Neural progenitor cell (in vitro differentiated cells): ENCODE data around the gene SPATA13. TPM values are rescaled to one million over a fixed set of nuclear protein-coding genes. Genes with fewer than 3 reads are reported as not detected.

Experiments
- DNase-seq: peaks from one replicate; pipeline ENCODE4 v3.0.0-alpha.2; 2016; ENCODE audit warnings: low spot score
- H2AFZ ChIP-seq: fragments of 200-600 bp; sonication (generic); replicated peaks from 2 replicates; pipeline ENCODE4 v1.6.1; 2016; ENCODE audit warnings: antibody characterized with exemption
- H3F3A ChIP-seq: fragments of 200-600 bp; sonication (generic); 2 replicates; pipeline ENCODE4 v1.6.1; 2016; ENCODE audit warnings: antibody characterized with exemption, low read depth
- H3K27ac ChIP-seq: fragments of 200-600 bp; sonication (generic); 2 replicates; pipeline ENCODE4 v1.5.1; 2016; ENCODE audit warnings: mild to moderate bottlenecking
- H3K27me3 ChIP-seq: fragments of 200-600 bp; sonication (generic); 2 replicates; pipeline ENCODE4 v1.6.1; 2016; ENCODE audit warnings: mild to moderate bottlenecking, moderate library complexity
- H3K36me3 ChIP-seq: fragments of 200-600 bp; sonication (generic); 2 replicates; pipeline ENCODE4 v1.5.1; 2016
- H3K4me1 ChIP-seq: fragments of 200-600 bp; sonication (generic); 2 replicates; pipeline ENCODE4 v1.6.1; 2016; ENCODE audit warnings: mixed run types
- H3K4me2 ChIP-seq: fragments of 200-600 bp; sonication (generic); 2 replicates; pipeline ENCODE4 v1.6.1; 2016
- H3K4me3 ChIP-seq: fragments of 200-600 bp; sonication (generic); 2 replicates; pipeline ENCODE4 v1.5.1; 2016
- H3K79me2 ChIP-seq: fragments of 200-600 bp; sonication (generic); 2 replicates; pipeline ENCODE4 v1.6.1; 2016; ENCODE audit warnings: low read depth
- H3K9ac ChIP-seq: fragments of 200-600 bp; sonication (generic); 2 replicates; pipeline ENCODE4 v1.6.1; 2016
- H3K9me3 ChIP-seq: fragments of 200-600 bp; sonication (generic); 2 replicates; pipeline ENCODE4 v1.5.1; 2016; ENCODE audit warnings: low read depth
- H4K20me1 ChIP-seq: fragments of 200-600 bp; sonication (generic); 2 replicates; pipeline ENCODE4 v1.6.1; 2016; ENCODE audit warnings: low read depth
- H3K27ac Mint-ChIP-seq: 3 replicates; pipeline ENCODE4 v1.8.0; 2021; ENCODE audit warnings: mixed read lengths
- H3K27me3 Mint-ChIP-seq: 2 replicates; pipeline ENCODE4 v1.8.0; 2022; ENCODE audit warnings: low read depth, mild to moderate bottlenecking, inconsistent platforms, moderate library complexity, mixed read lengths; ENCODE audit not compliant: insufficient read depth
- H3K36me3 Mint-ChIP-seq: 3 replicates; pipeline ENCODE4 v1.8.0; 2021; ENCODE audit warnings: mixed read lengths
- H3K4me1 Mint-ChIP-seq: 3 replicates; pipeline ENCODE4 v1.8.0; 2021; ENCODE audit warnings: mixed read lengths
- H3K4me3 Mint-ChIP-seq: 3 replicates; pipeline ENCODE4 v1.8.0; 2021; ENCODE audit warnings: mild to moderate bottlenecking, moderate library complexity, mixed read lengths
- H3K9me3 Mint-ChIP-seq: 3 replicates; pipeline ENCODE4 v1.8.0; 2020; ENCODE audit warnings: mixed read lengths
- EZH2 ChIP-seq: fragments of 200-600 bp; sonication (generic); IDR thresholded peaks from 2 replicates; pipeline ENCODE4 v1.6.1; 2017; ENCODE audit warnings: antibody characterized with exemption, mild to moderate bottlenecking, moderate library complexity
- EZH2phosphoT487 ChIP-seq: fragments of 200-600 bp; sonication (generic); IDR thresholded peaks from 2 replicates; pipeline ENCODE4 v1.6.1; 2017; ENCODE audit warnings: antibody characterized with exemption
- total RNA-seq: library from RNA; depleted of rRNA; stranded (reverse); fragments of >200 nt; gene quantifications from 2 replicates; pipeline ENCODE4 v1.2.3, GENCODE V29; 2015; ENCODE audit warnings: low replicate concordance
- TF ChIP-seq, protein P1 (sequence below): fragments of 200-600 bp; sonication (generic); IDR thresholded peaks from 2 replicates; pipeline ENCODE4 v1.5.1; 2017; ENCODE audit warnings: antibody characterized with exemption, mild to moderate bottlenecking

SPATA13 gene
- total RNA-seq, 1 donor from 2014 or later = 15.9 TPM

DNA sequence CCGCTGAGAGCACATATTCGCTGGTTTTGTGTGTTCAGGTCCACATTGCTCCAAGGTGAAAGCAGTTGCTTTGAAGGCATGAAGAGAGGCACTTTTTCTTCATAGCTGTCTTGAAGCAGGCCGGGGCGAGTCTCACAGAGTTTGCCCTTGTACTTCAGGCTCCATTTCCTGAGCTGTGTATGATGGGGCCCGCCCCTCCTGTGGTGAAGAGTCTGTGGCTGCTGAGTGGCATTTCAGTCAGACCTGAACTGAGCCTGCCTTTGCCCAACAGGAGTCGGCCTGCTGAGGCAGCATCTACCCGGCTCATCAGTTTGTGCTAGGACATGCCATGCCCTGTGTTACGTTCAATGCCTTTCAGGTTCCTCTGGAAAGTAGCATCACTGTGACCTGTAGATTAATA is 104.5 kb downstream of the SPATA13 start:
- no peak overlapping the region for H3K9ac ChIP-seq
- H4K20me1 ChIP-seq = no peaks in the 10 kb centered on the region
- no peak for DNase-seq
- Mint-ChIP-seq H3K27me3 (no peaks in the 10 kb centered on the region), H3K9me3 (no peaks in the 10 kb centered on the region), H3K4me3 (no peak overlapping the region), H3K4me1 (peaks cover 5% of the 10 kb centered on the region), H3K27ac (no peak overlapping the region), H3K36me3 (peaks cover 10% of the 10 kb centered on the region)
- H3K4me1 ChIP-seq = no peaks in the 10 kb centered on the region
- no peak overlapping the region for H2AFZ ChIP-seq
- no peak overlapping the region for H3K4me2 ChIP-seq
- no peaks in the 10 kb centered on the region for H3K79me2 ChIP-seq
- no peaks in the 10 kb centered on the region for H3F3A ChIP-seq
- no peaks in the 10 kb centered on the region for H3K9me3 ChIP-seq
- no peak overlapping the region for H3K27ac ChIP-seq
- no peak overlapping the region for H3K4me3 ChIP-seq
- H3K36me3 ChIP-seq = no peaks in the 10 kb centered on the region
- H3K27me3 ChIP-seq = no peaks in the 10 kb centered on the region
- TF ChIP-seq, protein P1, sequence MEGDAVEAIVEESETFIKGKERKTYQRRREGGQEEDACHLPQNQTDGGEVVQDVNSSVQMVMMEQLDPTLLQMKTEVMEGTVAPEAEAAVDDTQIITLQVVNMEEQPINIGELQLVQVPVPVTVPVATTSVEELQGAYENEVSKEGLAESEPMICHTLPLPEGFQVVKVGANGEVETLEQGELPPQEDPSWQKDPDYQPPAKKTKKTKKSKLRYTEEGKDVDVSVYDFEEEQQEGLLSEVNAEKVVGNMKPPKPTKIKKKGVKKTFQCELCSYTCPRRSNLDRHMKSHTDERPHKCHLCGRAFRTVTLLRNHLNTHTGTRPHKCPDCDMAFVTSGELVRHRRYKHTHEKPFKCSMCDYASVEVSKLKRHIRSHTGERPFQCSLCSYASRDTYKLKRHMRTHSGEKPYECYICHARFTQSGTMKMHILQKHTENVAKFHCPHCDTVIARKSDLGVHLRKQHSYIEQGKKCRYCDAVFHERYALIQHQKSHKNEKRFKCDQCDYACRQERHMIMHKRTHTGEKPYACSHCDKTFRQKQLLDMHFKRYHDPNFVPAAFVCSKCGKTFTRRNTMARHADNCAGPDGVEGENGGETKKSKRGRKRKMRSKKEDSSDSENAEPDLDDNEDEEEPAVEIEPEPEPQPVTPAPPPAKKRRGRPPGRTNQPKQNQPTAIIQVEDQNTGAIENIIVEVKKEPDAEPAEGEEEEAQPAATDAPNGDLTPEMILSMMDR = no peak
- TF ChIP-seq EZH2phosphoT487 (no peak), EZH2 (no peak)

DNA sequence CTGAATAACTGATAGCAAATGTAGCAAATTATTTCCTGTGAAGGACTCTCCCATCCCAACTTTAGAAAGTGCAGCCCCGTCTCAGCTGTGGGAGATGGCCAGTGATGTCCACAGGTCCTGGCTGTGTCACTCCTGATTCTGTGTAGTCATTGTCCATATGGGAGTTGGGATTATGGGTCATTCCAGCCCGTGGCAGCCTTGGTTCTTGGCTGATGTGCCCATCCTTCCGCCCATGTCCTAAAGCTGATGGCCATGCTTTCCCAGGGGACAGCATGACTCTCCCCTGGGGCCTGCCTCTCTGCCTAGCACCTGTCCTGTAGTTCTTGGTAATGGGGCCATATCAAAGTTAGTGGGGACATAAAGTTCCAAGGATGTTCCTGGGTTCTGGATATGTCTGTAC is 104.9 kb downstream of the SPATA13 start:
- Mint-ChIP-seq H3K4me3 (no peak overlapping the region), H3K27ac (no peak overlapping the region), H3K27me3 (no peaks in the 10 kb centered on the region), H3K36me3 (peaks cover 8% of the 10 kb centered on the region), H3K9me3 (no peaks in the 10 kb centered on the region), H3K4me1 (peaks cover 10% of the 10 kb centered on the region)
- Histone ChIP-seq H3K79me2 (no peaks in the 10 kb centered on the region), H3K4me1 (no peaks in the 10 kb centered on the region), H3K27ac (no peak overlapping the region), H3K27me3 (no peaks in the 10 kb centered on the region), H3K4me3 (no peak overlapping the region), H3F3A (peaks cover 2% of the 10 kb centered on the region), H3K4me2 (no peak overlapping the region), H3K9ac (no peak overlapping the region), H4K20me1 (no peaks in the 10 kb centered on the region), H2AFZ (no peak overlapping the region), H3K9me3 (no peaks in the 10 kb centered on the region), H3K36me3 (no peaks in the 10 kb centered on the region)
- no peak for DNase-seq
- TF ChIP-seq, protein P1 = no peak
- TF ChIP-seq EZH2 = no peak
- no peak for TF ChIP-seq EZH2phosphoT487

DNA sequence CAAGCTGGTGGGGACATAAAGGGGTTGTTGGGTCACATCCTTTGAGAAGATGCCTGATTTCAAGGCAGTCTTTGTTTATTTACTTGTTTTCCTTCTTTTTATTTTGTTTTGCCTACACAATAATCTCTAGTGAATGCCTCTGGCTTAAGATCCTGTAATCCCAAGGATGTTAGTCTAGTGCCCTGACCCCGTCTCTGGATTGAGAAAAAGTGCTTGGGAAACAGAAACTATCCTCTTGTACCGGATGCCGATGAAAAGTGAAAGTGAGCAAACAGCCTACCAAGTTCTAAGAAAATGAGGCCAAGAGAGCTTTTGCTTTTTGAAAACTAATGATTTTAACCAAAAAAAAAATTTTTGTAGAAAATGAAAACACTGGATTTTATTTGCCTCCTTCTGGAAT is 106.8 kb downstream of the SPATA13 start:
- no peaks in the 10 kb centered on the region for H3K79me2 ChIP-seq
- H3F3A ChIP-seq = peaks cover 16% of the 10 kb centered on the region
- peaks cover 6% of the 10 kb centered on the region for H4K20me1 ChIP-seq
- peaks cover 27% of the 10 kb centered on the region for H3K4me1 Mint-ChIP-seq
- TF ChIP-seq EZH2phosphoT487 (no peak), EZH2 (no peak)
- no peaks in the 10 kb centered on the region for H3K9me3 ChIP-seq
- no peak overlapping the region for H3K27ac ChIP-seq
- H3K9ac ChIP-seq = no peak overlapping the region
- H3K9me3 Mint-ChIP-seq = no peaks in the 10 kb centered on the region
- H3K36me3 ChIP-seq = no peaks in the 10 kb centered on the region
- no peaks in the 10 kb centered on the region for H3K27me3 ChIP-seq
- no peak overlapping the region for H3K27ac Mint-ChIP-seq
- no peak overlapping the region for H3K4me2 ChIP-seq
- no peak overlapping the region for H3K4me3 Mint-ChIP-seq
- no peak overlapping the region for H2AFZ ChIP-seq
- DNase-seq = no peak
- H3K4me1 ChIP-seq = peaks cover 16% of the 10 kb centered on the region
- H3K27me3 Mint-ChIP-seq = no peaks in the 10 kb centered on the region
- H3K36me3 Mint-ChIP-seq = peaks cover 2% of the 10 kb centered on the region
- no peak overlapping the region for H3K4me3 ChIP-seq

DNA sequence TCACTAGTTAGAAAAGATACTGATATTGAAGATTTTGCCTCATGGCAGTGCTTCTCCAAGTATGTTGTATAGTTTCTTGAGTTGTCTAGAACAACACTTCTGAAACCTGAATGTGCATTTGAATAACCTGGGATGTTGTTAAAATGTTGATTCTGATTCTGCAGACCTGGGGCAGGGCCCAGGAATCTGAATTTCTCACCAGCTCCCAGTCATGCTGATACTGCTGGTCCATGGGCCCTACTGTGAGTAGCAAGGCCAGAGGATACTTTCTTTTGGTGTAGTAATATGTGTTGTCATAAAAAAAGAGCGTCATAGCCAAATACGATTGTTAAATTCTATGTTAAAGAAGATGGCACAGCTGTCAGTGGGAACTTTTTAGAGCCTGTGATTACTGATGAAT is 107.3 kb downstream of the SPATA13 start:
- Histone ChIP-seq H3K27me3 (no peaks in the 10 kb centered on the region), H3K4me2 (no peak overlapping the region), H3K27ac (no peak overlapping the region), H3K79me2 (no peaks in the 10 kb centered on the region), H3K9me3 (no peaks in the 10 kb centered on the region), H4K20me1 (peaks cover 6% of the 10 kb centered on the region), H3K9ac (no peak overlapping the region), H3F3A (peaks cover 16% of the 10 kb centered on the region), H3K4me1 (peaks cover 22% of the 10 kb centered on the region), H3K4me3 (no peak overlapping the region), H3K36me3 (no peaks in the 10 kb centered on the region), H2AFZ (no peak overlapping the region)
- Mint-ChIP-seq H3K9me3 (no peaks in the 10 kb centered on the region), H3K27ac (no peak overlapping the region), H3K36me3 (peaks cover 2% of the 10 kb centered on the region), H3K4me1 (peaks cover 32% of the 10 kb centered on the region), H3K4me3 (no peak overlapping the region), H3K27me3 (no peaks in the 10 kb centered on the region)
- TF ChIP-seq EZH2 (no peak), EZH2phosphoT487 (no peak)
- TF ChIP-seq, protein P1 = no peak
- DNase-seq = no peak
